Hepatocyte (in vitro differentiated cells): ENCODE data around the gene JAKMIP1. TPM values are rescaled to one million over a fixed set of nuclear protein-coding genes. Genes with fewer than 3 reads are reported as not detected.

Source experiments
- DNase-seq: peaks from one replicate; pipeline ENCODE4 v3.0.0-alpha.2; 2016; ENCODE audit warnings: low spot score
- H2AFZ ChIP-seq: fragments of 200-600 bp; sonication (generic); 2 replicates; pipeline ENCODE4 v1.6.0; 2016; ENCODE audit warnings: antibody characterized with exemption, mild to moderate bottlenecking
- H3K27ac ChIP-seq: fragments of 200-600 bp; sonication (generic); 2 replicates; pipeline ENCODE4 v1.5.1; 2016; ENCODE audit warnings: mild to moderate bottlenecking
- H3K27me3 ChIP-seq: fragments of 200-600 bp; sonication (generic); 2 replicates; pipeline ENCODE4 v1.6.1; 2016
- H3K36me3 ChIP-seq: fragments of 200-600 bp; sonication (generic); replicated peaks from 2 replicates; pipeline ENCODE4 v1.5.1; 2016; ENCODE audit warnings: low read depth; ENCODE audit not compliant: insufficient read depth
- H3K4me1 ChIP-seq: fragments of 200-600 bp; sonication (generic); 2 replicates; pipeline ENCODE4 v1.5.1; 2016; ENCODE audit warnings: mild to moderate bottlenecking, moderate library complexity; ENCODE audit not compliant: insufficient read depth
- H3K4me2 ChIP-seq: fragments of 200-600 bp; sonication (generic); 2 replicates; pipeline ENCODE4 v1.6.0; 2016
- H3K4me3 ChIP-seq: fragments of 200-600 bp; sonication (generic); 2 replicates; pipeline ENCODE4 v1.5.1; 2016; ENCODE audit warnings: mild to moderate bottlenecking
- H3K79me2 ChIP-seq: fragments of 200-600 bp; sonication (generic); 2 replicates; pipeline ENCODE4 v1.6.0; 2017; ENCODE audit warnings: mild to moderate bottlenecking
- H3K9me2 ChIP-seq: fragments of 200-600 bp; sonication (generic); replicated peaks from 2 replicates; pipeline ENCODE4 v1.6.0; 2017; ENCODE audit warnings: mild to moderate bottlenecking; ENCODE audit not compliant: insufficient read depth
- H3K9me3 ChIP-seq: fragments of 200-600 bp; sonication (generic); 2 replicates; pipeline ENCODE4 v1.5.1; 2016; ENCODE audit warnings: low read depth, mild to moderate bottlenecking
- H4K20me1 ChIP-seq: fragments of 200-600 bp; sonication (generic); 2 replicates; pipeline ENCODE4 v1.6.0; 2016; ENCODE audit warnings: mild to moderate bottlenecking; ENCODE audit not compliant: insufficient read depth, poor library complexity, severe bottlenecking
- EZH2 ChIP-seq: fragments of 200-600 bp; sonication (generic); IDR thresholded peaks from 2 replicates; pipeline ENCODE4 v1.6.1; 2016; ENCODE audit warnings: antibody characterized with exemption, mild to moderate bottlenecking, borderline replicate concordance
- EZH2phosphoT487 ChIP-seq: fragments of 200-600 bp; sonication (generic); IDR thresholded peaks from one replicate; pipeline ENCODE4 v1.6.1; 2018; ENCODE audit warnings: antibody characterized with exemption, mild to moderate bottlenecking, low read depth, moderate library complexity; ENCODE audit not compliant: unreplicated experiment, severe bottlenecking
- WGBS: methylation state at CpG from one replicate; pipeline ENCODE4 v1.1.6; 2016; ENCODE audit warnings: low lambda C conversion rate; ENCODE audit errors: missing lambda C conversion rate; 5-methylcytosine and 5-hydroxymethylcytosine counted together
- polyA plus RNA-seq: library from polyadenylated mRNA; unstranded; fragments of >200 nt; fragmentation: Nextera tagmentation; extraction: Ambion mirVana; gene quantifications from 2 replicates; pipeline ENCODE4 v1.2.1, GENCODE V29; 2016
- total RNA-seq: library from RNA; depleted of rRNA; stranded (reverse); fragments of >200 nt; gene quantifications from 2 replicates; pipeline ENCODE4 v1.2.3, GENCODE V29; 2014
- TF ChIP-seq, protein P1 (sequence below): fragments of 200-600 bp; sonication (generic); IDR thresholded peaks from 2 replicates; pipeline ENCODE4 v1.5.1; 2016; ENCODE audit warnings: antibody characterized with exemption, mild to moderate bottlenecking; ENCODE audit not compliant: poor library complexity

The JAKMIP1 gene
- total and polyA plus RNA-seq, 2 experiments from 2014 or later = not detected

DNA sequence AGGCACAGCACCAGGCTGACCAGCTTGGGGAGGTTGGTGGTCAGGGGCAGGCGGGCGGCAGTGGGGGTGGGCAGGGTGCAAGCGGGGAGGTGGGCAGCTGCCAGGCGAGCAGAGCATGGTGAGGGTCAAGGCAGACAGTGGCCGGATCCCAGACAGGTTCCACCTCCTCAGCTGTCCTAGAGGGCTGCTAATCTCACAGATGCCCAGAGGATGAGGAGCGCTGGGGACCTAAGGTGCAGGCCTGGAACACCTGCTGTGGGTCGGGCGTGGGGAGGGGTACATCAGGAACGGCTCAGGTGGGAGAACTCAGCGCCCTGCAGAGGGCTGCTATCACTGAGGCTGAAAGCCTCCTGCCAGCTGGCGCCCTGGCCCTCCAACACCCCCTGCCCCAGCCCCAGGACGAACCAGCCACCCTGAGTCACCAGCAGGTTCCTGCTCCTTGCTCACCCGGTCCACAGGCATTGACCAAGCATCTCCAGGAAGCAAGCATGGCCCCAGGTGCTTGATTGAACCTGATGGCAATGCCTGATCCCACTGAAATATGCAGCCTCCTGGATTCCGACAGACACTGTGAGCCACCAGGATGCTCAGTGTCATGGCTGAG, 153.7 kb downstream of the JAKMIP1 start:
- no peaks in the 10 kb centered on the region for H4K20me1 ChIP-seq
- no peak for DNase-seq
- WGBS = 86% methylated on average over 10 of the region's 14 CpGs
- no peak for TF ChIP-seq EZH2
- TF ChIP-seq, protein P1, sequence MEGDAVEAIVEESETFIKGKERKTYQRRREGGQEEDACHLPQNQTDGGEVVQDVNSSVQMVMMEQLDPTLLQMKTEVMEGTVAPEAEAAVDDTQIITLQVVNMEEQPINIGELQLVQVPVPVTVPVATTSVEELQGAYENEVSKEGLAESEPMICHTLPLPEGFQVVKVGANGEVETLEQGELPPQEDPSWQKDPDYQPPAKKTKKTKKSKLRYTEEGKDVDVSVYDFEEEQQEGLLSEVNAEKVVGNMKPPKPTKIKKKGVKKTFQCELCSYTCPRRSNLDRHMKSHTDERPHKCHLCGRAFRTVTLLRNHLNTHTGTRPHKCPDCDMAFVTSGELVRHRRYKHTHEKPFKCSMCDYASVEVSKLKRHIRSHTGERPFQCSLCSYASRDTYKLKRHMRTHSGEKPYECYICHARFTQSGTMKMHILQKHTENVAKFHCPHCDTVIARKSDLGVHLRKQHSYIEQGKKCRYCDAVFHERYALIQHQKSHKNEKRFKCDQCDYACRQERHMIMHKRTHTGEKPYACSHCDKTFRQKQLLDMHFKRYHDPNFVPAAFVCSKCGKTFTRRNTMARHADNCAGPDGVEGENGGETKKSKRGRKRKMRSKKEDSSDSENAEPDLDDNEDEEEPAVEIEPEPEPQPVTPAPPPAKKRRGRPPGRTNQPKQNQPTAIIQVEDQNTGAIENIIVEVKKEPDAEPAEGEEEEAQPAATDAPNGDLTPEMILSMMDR = no peak
- TF ChIP-seq EZH2phosphoT487 = no peak
- no peaks in the 10 kb centered on the region for H3K4me1 ChIP-seq
- no peaks in the 10 kb centered on the region for H3K9me2 ChIP-seq
- H3K4me2 ChIP-seq = no peak overlapping the region
- no peak overlapping the region for H3K27ac ChIP-seq
- H3K36me3 ChIP-seq = no peaks in the 10 kb centered on the region
- no peak overlapping the region for H2AFZ ChIP-seq
- no peak overlapping the region for H3K4me3 ChIP-seq
- H3K9me3 ChIP-seq = no peaks in the 10 kb centered on the region
- H3K79me2 ChIP-seq = no peaks in the 10 kb centered on the region
- peaks cover 11% of the 10 kb centered on the region for H3K27me3 ChIP-seq

DNA sequence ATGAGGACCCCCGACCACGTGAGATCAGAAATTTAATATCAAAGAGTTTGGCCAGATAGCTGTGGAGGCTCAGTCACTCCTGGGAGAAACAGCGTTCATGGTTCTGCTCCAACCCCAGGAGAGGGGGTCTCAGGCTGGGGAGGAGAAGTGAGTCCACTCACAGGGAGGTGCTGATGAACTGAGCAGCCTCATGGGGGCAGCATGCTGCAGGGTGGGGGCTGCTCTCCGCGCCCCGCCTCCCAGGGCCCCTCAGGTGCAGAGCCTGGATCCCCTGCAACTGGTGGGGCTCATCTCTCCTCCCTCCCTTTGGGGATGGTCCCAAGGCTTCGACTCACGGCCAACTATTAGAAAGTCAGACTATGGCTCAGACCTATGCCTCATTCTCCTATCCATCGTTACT, 155.5 kb downstream of the JAKMIP1 start:
- H3K4me1 ChIP-seq = no peaks in the 10 kb centered on the region
- H3K4me3 ChIP-seq = no peak overlapping the region
- H4K20me1 ChIP-seq = no peaks in the 10 kb centered on the region
- no peaks in the 10 kb centered on the region for H3K36me3 ChIP-seq
- H2AFZ ChIP-seq = no peak overlapping the region
- no peaks in the 10 kb centered on the region for H3K9me2 ChIP-seq
- TF ChIP-seq, protein P1 = no peak
- TF ChIP-seq EZH2 (no peak), EZH2phosphoT487 (no peak)
- no peaks in the 10 kb centered on the region for H3K79me2 ChIP-seq
- peaks cover 11% of the 10 kb centered on the region for H3K27me3 ChIP-seq
- 57% methylated on average over 9 of the region's 9 CpGs for WGBS
- H3K9me3 ChIP-seq = no peaks in the 10 kb centered on the region
- H3K27ac ChIP-seq = no peak overlapping the region
- DNase-seq = no peak
- H3K4me2 ChIP-seq = no peak overlapping the region

DNA sequence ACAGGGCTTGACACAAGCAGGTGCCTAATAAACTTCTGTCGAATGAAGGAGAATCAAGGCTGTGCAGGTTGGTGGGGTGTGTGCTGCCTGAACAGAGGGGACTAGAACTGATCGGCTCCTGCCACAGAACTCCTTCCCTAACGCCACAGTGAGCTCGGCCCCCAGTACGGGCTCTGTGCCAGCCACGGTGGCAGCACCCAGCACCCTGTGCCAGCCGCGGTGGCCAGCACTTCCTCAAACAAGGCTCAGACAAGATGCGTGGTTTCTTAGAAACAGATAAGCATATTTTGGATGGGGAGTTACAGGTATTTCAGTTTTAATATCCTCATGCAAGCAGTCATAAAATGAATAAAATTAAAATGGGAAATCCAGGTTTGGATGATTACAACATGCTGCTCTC, 156.1 kb downstream of the JAKMIP1 start:
- TF ChIP-seq EZH2 (no peak), EZH2phosphoT487 (no peak)
- WGBS = 90% methylated on average over 9 of the region's 9 CpGs
- H3K4me3 ChIP-seq = no peak overlapping the region

DNA sequence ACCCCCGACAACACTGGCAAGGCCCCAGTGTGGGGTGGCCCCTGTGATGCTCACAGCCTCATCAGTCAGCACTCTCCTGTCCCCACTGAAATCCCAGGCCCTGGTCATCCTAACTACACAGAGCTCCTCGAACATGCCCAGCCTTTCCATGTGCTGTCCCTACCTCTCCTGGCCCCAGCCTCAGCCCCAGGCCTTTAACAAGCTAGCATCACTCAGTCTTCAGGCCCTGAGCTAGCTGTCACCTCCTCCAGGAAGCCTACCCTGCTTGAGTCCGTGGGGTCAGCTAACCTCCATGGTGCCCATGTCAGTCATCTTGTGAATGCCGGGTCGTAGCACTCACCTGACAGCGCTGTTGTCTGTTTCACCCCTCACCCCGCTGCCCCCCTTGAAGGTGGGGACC, 156.5 kb downstream of the JAKMIP1 start:
- Histone ChIP-seq H3K9me2 (no peaks in the 10 kb centered on the region), H3K4me1 (no peaks in the 10 kb centered on the region), H3K4me3 (no peak overlapping the region), H3K27me3 (peaks cover 11% of the 10 kb centered on the region), H2AFZ (no peak overlapping the region), H3K9me3 (no peaks in the 10 kb centered on the region), H4K20me1 (no peaks in the 10 kb centered on the region), H3K36me3 (no peaks in the 10 kb centered on the region), H3K79me2 (no peaks in the 10 kb centered on the region), H3K27ac (no peak overlapping the region), H3K4me2 (no peak overlapping the region)
- no peak for TF ChIP-seq EZH2
- TF ChIP-seq, protein P1 = no peak
- no peak for TF ChIP-seq EZH2phosphoT487
- WGBS = 91% methylated on average over 7 of the region's 7 CpGs
- no peak for DNase-seq

More for the DNA sequence above, 156.1 kb downstream of the JAKMIP1 start:
- H3K4me1 ChIP-seq = no peaks in the 10 kb centered on the region
- peaks cover 11% of the 10 kb centered on the region for H3K27me3 ChIP-seq
- no peaks in the 10 kb centered on the region for H3K9me3 ChIP-seq
- no peaks in the 10 kb centered on the region for H3K36me3 ChIP-seq
- H4K20me1 ChIP-seq = no peaks in the 10 kb centered on the region
- no peak for DNase-seq
- no peaks in the 10 kb centered on the region for H3K9me2 ChIP-seq
- H2AFZ ChIP-seq = no peak overlapping the region
- no peak overlapping the region for H3K27ac ChIP-seq
- no peaks in the 10 kb centered on the region for H3K79me2 ChIP-seq
- H3K4me2 ChIP-seq = no peak overlapping the region
